SH-SY5Y (cell line): ENCODE measurements around the gene AP4E1.

Source experiments
- GATA2 ChIP-seq: IDR thresholded peaks from 2 replicates; pipeline ENCODE4 v1.6.1; 2011; ENCODE audit warnings: mild to moderate bottlenecking, low read depth, low read length
- GATA3 ChIP-seq: IDR thresholded peaks from 2 replicates; pipeline ENCODE4 v1.6.1; 2011; ENCODE audit warnings: low read depth, mild to moderate bottlenecking, low read length, moderate library complexity

DNA sequence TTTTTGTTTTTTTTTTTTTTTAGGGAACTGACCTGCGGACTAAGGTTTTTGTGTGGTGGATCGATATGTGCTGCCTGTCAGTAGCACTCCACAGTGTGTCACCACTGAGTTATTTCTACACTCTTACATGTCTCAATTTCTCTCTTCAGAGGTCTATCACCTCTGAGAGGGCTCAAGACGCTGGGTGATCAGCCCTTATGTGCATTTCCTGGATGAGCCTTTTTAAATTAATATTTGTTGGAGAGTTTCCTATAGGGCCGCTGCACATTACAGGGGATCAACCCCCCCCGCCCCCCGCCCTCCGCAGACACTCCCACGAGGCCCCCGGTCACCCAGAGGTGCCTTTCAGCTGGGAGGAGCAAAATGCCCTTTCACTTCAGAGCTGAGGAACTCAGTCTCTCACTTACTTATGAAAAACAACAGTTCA, 34.5 kb upstream of the AP4E1 start:
- TF ChIP-seq GATA3, result no peak
- TF ChIP-seq GATA2, result no peak
